KG1 (cell line): Measurements from ENCODE around the gene CDT1.

ENCODE experiments used
- DNase-seq: peaks from one replicate; lab custom pipeline; 2025; lab: John Stamatoyannopoulos, UW

Gene CDT1

DNA sequence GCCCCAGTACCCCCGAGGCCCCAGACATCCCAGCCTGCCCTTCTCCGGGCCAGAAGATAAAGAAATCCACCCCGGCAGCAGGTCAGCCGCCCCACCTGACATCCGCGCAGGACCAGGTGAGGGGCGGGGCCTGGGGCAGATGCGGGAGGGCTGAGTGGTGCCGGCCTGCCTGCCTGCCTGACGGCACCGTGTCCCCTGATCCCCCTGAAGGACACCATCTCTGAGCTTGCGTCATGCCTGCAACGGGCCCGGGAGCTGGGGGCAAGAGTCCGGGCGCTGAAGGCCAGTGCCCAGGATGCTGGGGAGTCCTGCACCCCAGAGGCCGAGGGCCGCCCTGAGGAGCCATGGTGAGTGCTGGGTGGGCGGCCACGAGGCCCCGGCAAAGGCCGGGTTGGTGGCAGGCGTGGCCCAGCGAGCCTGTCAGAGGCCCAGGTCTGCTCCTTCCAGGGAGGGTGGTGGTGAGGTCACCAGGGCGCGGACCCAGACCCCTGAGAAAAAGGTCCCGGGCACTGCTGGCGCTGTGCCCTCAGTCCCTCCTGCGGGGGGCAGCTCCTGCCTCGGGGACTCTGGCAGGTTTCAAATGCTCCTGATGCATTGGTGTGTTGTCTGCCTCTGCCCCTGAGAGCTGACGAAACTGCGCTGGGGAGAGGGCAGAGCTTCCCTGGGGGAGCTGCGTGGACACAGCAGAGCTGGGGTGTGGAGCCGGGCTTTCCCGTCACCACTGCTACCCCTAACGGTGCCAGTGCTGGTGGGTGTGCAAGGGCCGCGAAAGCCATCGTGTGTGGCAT, 1.2 kb downstream of the CDT1 start:
- no peak for DNase-seq

DNA sequence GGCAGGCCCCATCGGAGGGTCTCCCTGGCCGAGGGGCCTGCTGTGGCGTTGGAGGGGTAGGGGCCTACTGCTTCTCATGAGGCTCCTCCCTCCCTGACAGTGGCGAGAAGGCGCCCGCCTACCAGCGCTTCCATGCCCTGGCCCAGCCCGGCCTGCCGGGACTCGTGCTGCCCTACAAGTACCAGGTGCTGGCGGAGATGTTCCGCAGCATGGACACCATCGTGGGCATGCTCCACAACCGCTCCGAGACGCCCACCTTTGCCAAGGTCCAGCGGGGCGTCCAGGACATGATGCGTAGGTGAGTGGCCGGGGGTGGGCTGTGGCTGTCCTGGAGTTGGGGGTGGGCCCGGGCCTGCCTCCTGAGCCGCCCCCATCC, 1.7 kb downstream of the CDT1 start:
- DNase-seq = no peak

GRCh38 chr16:88805887-88806393, 2.4 kb downstream of the CDT1 start:
- no peak for DNase-seq

DNA sequence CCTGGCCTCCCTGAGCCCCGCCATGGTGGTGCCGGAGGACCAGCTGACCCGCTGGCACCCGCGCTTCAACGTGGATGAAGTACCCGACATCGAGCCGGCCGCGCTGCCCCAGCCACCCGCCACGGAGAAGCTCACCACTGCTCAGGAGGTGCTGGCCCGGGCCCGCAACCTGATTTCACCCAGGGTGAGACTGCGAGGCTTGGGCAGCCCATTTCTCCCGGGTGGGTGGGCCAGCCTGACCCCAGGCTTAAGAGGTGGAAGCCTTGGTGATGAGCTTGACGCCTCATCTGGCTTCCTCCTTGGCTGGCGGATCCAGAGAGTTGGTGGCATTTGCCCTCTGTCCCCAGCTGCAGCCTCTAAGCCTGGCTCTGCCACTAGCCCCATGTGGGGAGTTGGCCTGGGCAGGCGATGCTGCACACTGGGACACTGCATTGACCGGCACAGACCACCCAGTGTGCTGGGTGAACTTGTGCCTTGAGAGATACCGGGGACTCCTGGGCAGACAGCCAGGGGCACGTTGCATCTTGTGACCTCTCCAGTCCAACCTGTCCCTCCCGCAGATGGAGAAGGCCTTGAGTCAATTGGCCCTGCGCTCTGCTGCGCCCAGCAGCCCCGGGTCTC, 3.0 kb downstream of the CDT1 start:
- DNase-seq = no peak

GRCh38 chr16:88807142-88807625, 3.6 kb downstream of the CDT1 start:
- DNase-seq = no peak

GRCh38 chr16:88807626-88808453, 4.3 kb downstream of the CDT1 start:
- DNase-seq = no peak

DNA sequence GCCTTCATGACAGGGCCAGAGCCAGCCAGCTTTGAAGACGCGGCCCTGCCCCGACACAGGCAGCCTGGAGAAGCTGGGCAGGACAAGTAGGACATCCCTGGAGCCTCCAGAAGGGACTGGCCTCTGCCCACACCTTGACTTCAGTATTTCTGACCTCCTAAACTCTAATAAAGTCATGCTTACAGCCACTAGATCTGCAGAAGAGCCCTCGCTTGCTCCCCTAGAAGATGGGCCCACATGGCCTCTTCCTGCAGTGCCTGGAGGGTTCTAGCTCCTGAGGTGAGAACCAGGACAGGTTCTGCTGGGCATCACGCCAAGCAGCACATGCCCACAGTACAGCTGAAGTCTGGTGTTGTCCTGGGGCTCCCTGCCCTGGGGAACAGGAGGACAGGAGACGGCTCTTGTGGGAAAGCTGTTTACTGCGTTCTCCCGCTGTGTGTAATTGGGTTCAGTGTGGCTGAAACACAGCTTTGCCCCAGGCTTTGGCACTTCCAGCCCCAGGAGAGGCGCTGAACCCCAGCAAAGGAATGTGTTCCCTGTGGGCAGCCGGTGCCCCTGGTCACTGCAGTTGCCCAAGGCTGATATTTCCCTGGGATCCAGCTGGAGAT, 5.6 kb downstream of the CDT1 start:
- no peak for DNase-seq

GRCh38 chr16:88809676-88810165, 6.1 kb downstream of the CDT1 start:
- no peak for DNase-seq

DNA sequence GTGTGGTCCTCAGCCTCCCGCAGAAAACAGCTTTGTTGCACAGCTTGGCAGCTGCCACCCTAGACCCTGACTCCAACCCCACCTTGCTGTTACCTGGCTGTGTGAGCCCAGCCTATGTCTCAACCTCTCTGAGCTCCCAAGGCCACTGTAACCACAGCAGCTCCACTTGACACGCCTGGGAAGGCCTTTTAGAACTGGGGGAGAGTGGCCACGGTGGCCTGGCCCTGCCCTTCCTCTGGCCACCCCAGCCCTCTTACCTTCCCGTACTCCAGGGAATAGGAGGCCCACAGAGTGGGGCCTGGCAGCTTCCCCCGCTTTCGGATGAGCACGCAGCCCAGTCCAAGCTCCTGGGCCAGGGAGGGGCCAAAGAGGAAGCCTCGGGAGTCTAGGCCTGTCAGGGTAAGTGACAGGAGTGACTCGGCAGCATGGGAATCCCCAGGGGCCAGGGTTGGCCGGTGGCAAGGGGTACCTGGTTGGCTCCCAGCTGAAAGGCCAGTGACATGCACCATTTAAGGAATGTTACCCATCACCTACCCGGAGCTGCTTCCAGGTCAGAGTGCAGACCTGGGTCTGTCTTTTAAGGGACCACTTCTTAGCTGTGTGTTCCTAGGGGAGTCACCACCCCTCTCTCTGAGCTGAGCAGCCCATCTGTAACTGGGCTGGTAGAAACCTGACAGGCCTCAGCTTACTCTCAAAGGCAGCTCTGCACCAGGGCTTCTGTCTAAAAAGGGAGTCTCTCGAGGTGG, 6.8 kb downstream of the CDT1 start:
- DNase-seq = no peak

DNA sequence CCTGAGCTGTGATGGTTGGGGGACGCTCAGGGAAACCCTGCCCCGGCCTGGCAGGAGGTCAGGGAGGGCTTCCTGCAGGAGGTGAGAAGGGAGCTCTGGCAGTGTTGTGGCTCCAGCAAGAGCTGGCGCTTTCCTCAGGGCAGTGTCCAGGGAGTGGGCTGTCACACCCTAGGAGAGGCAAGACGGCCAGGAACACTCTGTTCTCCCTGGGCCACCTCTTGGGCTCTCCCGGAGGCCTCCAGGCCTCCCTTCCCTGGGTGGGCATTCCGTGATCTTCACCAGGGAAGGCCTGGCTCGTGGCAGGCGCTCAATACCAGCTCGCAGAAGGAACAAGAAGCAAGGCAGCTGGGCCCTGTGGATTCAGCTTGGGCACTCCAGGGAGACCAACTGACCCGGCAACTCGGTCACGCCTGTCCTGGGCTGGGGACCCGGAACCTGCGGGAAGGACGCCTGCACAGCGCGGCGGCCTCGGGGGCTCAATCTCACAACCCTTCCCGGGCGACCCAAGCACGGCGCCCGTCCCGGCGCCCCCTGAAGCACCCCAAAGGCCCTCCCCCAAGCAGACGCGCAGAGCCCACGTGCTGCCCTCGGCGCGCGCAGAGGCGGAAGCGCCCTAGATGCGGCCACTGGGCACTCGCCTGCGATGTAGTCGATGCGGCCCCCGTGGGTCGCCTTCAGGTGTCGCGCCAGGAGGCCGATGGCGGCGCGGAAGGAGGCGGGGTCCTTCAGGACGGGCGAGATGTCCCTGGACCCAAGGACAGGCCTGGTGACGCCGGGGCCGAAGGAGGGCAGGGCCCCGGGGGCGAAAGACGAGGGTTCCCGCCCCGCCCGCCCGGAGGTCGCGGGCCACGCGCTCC, 7.6 kb downstream of the CDT1 start:
- DNase-seq = peak; percentile 82

GRCh38 chr16:88811769-88812512, 8.4 kb downstream of the CDT1 start, which contains the start of gene APRT:
TSS of gene APRT (minus strand) at chr16:88811928. CDS start at chr16:88811899, 29 bp downstream.
- peak; percentile 69 for DNase-seq

DNA sequence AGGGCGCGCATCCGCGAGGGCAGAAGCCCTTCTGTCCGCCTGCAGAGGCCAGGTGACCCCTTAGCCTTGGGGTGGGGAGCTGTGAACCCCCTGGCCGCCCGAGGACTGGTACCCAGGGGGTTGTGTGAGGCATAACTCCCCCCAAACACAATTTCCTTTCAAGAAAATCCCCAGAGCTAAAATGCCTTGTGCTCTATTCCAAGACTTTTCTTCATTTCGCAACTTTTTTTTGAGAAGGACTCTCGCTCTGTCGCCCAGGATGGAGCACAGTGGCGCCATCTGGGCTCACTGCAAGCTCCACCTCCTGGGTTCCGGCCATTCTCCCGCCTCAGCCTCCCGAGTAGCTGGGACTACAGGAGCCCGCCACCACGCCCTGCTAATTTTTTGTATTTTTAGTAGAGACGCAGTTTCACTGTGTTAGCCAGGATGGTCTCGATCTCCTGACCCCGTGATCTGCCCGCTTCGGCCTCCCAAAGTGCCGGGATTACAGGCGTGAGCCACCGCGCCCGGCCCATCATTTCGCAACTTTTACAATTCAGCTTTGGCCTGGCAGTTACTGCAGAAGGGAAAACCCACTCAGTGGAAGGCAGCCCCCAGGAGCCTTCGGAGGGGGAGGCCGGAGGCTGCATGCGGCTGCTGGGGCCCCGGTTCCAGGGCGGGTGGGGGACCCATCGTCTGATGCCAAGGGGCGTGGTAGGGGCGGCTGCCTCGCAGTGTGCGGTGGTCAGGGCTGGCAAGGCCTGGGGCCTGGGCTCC, 9.1 kb downstream of the CDT1 start:
- no peak for DNase-seq

GRCh38 chr16:88813269-88814143, 9.9 kb downstream of the CDT1 start:
- DNase-seq = no peak

DNA sequence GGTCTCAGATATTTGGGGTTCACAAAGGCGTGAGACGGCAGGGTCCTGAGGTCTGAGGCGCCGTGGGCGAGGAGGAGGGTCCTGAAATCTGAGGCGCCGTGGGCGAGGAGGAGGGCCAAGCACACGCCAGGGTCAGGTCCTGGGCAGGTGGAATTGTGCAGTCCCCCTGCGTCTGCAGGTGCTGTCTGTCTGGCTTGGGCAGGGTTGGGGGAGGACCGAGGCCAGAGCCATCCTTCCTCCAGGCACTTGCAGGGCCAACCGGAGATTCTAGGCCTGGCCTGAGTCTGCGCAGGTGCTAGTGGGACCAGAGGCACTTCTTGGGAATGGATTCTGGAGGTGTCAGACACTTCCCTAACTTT, 10.5 kb downstream of the CDT1 start:
- DNase-seq = no peak

- DNase-seq = no peak
These were observed 11.6 kb downstream of the CDT1 start for GRCh38 chr16:88815227-88815626.

DNA sequence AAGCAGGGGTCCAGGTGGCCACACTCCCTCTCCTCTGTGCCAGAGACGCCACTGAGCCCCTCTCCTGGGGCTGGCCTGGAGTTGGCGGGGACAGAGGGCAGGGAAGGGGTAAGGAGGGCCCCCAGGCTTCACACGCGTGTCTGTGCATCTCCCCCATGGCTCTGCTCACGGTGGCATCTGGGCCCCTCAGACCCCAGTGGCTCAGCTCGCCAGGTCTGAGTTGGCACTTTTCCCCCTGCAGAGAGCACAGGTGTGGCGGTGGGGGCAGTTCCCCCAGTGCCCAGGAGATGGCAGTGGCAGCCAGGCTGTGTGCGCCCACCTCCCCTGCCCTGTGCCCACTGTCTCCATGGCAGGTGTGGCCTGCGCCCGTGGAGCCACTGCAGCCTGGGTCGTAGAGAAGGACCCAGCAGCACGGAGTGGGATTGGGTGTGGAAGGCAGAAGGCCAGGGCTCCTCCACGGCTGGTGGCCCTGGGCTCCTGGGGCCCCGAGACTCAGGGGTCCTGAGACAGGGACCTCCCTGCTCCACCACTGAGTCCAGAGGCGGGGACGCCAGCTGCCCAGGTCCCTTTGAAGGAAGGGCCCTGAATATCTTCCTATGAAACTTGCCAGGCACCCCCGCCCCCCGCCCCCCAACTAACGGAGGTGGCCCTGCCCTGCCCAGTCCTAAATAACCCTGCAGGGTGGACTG, 12.5 kb downstream of the CDT1 start:
- no peak for DNase-seq
